Stimulated activated CD8-positive, alpha-beta memory T cell treated with anti-CD3 and anti-CD28 coated beads, Interleukin-7, amount 100 ng/mL, for 4 hours (primary cell): ENCODE data around the gene USP15.
"Not testable (repeated sequence)": the region's sequence is repeated elsewhere in the genome, so short reads cannot be mapped to it uniquely, and the experiment has no call there.

Source experiments
- DNase-seq, 2 donors: peaks; one replicate each; pipeline ENCODE4 v3.0.0-alpha.2; 2020; ENCODE audit warnings: low read depth in 2 of 2

The USP15 gene

GRCh38 chr12:62320054-62320453 is 59.9 kb downstream of the USP15 start:
- no peak for DNase-seq

- no peak for DNase-seq
Measured at GRCh38 chr12:62323386-62323785, 63.2 kb downstream of the USP15 start.

- DNase-seq = no peak
Measured at GRCh38 chr12:62328296-62328921, 68.2 kb downstream of the USP15 start.

GRCh38 chr12:62331306-62331705 is 71.1 kb downstream of the USP15 start:
- DNase-seq = no peak

GRCh38 chr12:62332598-62332997 is 72.4 kb downstream of the USP15 start:
- DNase-seq = no peak

GRCh38 chr12:62335057-62335456 is 74.9 kb downstream of the USP15 start:
- DNase-seq = no peak

- DNase-seq = no peak
Measured at GRCh38 chr12:62335796-62336195, 75.6 kb downstream of the USP15 start.

- DNase-seq = not testable (repeated sequence)
Measured at GRCh38 chr12:62337643-62338042, 77.4 kb downstream of the USP15 start.

GRCh38 chr12:62342614-62343303 is 82.6 kb downstream of the USP15 start:
- not testable (repeated sequence) for DNase-seq

- not testable (repeated sequence) for DNase-seq
Measured at GRCh38 chr12:62343304-62344120, 83.3 kb downstream of the USP15 start.

GRCh38 chr12:62344731-62345556 is 84.7 kb downstream of the USP15 start:
- DNase-seq = not testable (repeated sequence)

GRCh38 chr12:62345667-62346066 is 85.5 kb downstream of the USP15 start:
- DNase-seq = no peak

- DNase-seq = no peak
Measured at GRCh38 chr12:62346817-62347216, 86.6 kb downstream of the USP15 start.

- no peak for DNase-seq
Measured at GRCh38 chr12:62347922-62348650, 87.9 kb downstream of the USP15 start.

- no peak for DNase-seq
Measured at GRCh38 chr12:62350554-62350953, 90.3 kb downstream of the USP15 start.

GRCh38 chr12:62351326-62351725 is 91.1 kb downstream of the USP15 start:
- no peak for DNase-seq

- DNase-seq = no peak
Measured at GRCh38 chr12:62361048-62361447, 100.8 kb downstream of the USP15 start.

- DNase-seq = no peak
Measured at GRCh38 chr12:62363506-62363905, 103.3 kb downstream of the USP15 start.

- not testable (repeated sequence) for DNase-seq
Measured at GRCh38 chr12:62364697-62365096, 104.5 kb downstream of the USP15 start.

- not testable (repeated sequence) for DNase-seq
Measured at GRCh38 chr12:62365846-62366245, 105.6 kb downstream of the USP15 start.
